WTC11 (cell line): ENCODE results near the gene FAM117B.

ENCODE experiments used
- FOXK1 ChIP-seq: sonication (generic); formaldehyde crosslinking; IDR thresholded peaks from 2 replicates; pipeline ENCODE4 v1.8.0; 2022; ENCODE audit warnings: mild to moderate bottlenecking, moderate library complexity, missing genetic modification reagents
- FOXP1 ChIP-seq: sonication (generic); formaldehyde crosslinking; IDR thresholded peaks from 2 replicates; pipeline ENCODE4 v1.8.0; 2022; ENCODE audit warnings: missing genetic modification reagents, mild to moderate bottlenecking, moderate library complexity, borderline replicate concordance
- GABPB1 ChIP-seq: sonication (generic); formaldehyde crosslinking; IDR thresholded peaks from 2 replicates; pipeline ENCODE4 v1.8.1; 2023; ENCODE audit warnings: mild to moderate bottlenecking, missing genetic modification reagents
- IRF2 ChIP-seq: sonication (generic); formaldehyde crosslinking; IDR thresholded peaks from 2 replicates; pipeline ENCODE4 v1.8.0; 2022; ENCODE audit warnings: low read depth, missing genetic modification reagents, borderline replicate concordance
- RELA ChIP-seq: sonication (generic); formaldehyde crosslinking; IDR thresholded peaks from 2 replicates; pipeline ENCODE4 v1.8.1; 2022; ENCODE audit warnings: missing genetic modification reagents, mild to moderate bottlenecking, borderline replicate concordance
- SMAD3 ChIP-seq: sonication (generic); formaldehyde crosslinking; IDR thresholded peaks from 2 replicates; pipeline ENCODE4 v1.8.0; 2022; ENCODE audit warnings: missing genetic modification reagents, mild to moderate bottlenecking, borderline replicate concordance
- SMAD4 ChIP-seq: sonication (generic); formaldehyde crosslinking; IDR thresholded peaks from 2 replicates; pipeline ENCODE4 v1.8.0; 2022; ENCODE audit warnings: mild to moderate bottlenecking, missing genetic modification reagents
- SOX15 ChIP-seq: fragments of 250-450 bp; sonication (Bioruptor Pico); IDR thresholded peaks from 2 replicates; pipeline ENCODE4 v1.9.0; 2021; ENCODE audit warnings: mild to moderate bottlenecking
- SP1 ChIP-seq: sonication (generic); formaldehyde crosslinking; conservative IDR thresholded peaks from 2 replicates; pipeline ENCODE4 v1.8.1; 2022; ENCODE audit warnings: missing genetic modification reagents
- TP53 ChIP-seq: sonication (generic); formaldehyde crosslinking; IDR thresholded peaks from 2 replicates; pipeline ENCODE4 v1.8.1; 2023; ENCODE audit warnings: mild to moderate bottlenecking, missing genetic modification reagents
- TF ChIP-seq, protein P1 (sequence below): fragments of 200-600 bp; IDR thresholded peaks from 2 replicates; pipeline ENCODE4 v1.8.0; 2022; ENCODE audit warnings: antibody characterized with exemption
- TF ChIP-seq, protein P2 (sequence below): sonication (generic); formaldehyde crosslinking; IDR thresholded peaks from 2 replicates; pipeline ENCODE4 v1.8.1; 2023; ENCODE audit warnings: mild to moderate bottlenecking, missing genetic modification reagents, moderate library complexity
- TF ChIP-seq, protein P3 (sequence below): sonication (generic); formaldehyde crosslinking; IDR thresholded peaks from 2 replicates; pipeline ENCODE4 v1.8.1; 2023; ENCODE audit warnings: mild to moderate bottlenecking, moderate library complexity, missing genetic modification reagents
- TF ChIP-seq, protein P4 (sequence below): fragments of 250-450 bp; sonication (Bioruptor Pico); IDR thresholded peaks from 2 replicates; pipeline ENCODE4 v2.1.2; 2022; ENCODE audit warnings: mild to moderate bottlenecking, moderate library complexity

DNA sequence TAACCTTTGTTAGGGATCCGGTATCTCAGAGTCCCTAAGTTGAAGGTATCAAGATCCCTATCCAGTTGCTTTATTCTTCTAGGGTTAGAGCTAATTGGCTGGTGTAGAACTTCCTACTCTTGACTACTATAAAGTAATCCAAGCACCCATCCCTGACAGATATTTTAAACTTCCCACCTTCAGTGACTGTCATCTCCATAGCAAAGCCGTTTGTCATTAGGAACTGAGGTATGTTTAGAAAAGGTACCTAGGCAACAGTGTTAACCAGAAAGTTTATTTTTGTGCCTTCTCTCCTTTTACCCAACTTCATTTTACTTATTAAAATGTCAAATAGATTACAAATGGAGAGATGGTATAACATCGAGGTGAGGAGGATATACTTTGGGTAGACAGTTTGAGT is 4.5 kb downstream of the FAM117B start:
- TF ChIP-seq TP53, result no peak
- TF ChIP-seq, protein P1, sequence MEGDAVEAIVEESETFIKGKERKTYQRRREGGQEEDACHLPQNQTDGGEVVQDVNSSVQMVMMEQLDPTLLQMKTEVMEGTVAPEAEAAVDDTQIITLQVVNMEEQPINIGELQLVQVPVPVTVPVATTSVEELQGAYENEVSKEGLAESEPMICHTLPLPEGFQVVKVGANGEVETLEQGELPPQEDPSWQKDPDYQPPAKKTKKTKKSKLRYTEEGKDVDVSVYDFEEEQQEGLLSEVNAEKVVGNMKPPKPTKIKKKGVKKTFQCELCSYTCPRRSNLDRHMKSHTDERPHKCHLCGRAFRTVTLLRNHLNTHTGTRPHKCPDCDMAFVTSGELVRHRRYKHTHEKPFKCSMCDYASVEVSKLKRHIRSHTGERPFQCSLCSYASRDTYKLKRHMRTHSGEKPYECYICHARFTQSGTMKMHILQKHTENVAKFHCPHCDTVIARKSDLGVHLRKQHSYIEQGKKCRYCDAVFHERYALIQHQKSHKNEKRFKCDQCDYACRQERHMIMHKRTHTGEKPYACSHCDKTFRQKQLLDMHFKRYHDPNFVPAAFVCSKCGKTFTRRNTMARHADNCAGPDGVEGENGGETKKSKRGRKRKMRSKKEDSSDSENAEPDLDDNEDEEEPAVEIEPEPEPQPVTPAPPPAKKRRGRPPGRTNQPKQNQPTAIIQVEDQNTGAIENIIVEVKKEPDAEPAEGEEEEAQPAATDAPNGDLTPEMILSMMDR, result no peak
- no peak for TF ChIP-seq SMAD3
- no peak for TF ChIP-seq SP1 (CRISPR knock-in tag)
- no peak for TF ChIP-seq FOXP1 (CRISPR knock-in tag)
- TF ChIP-seq GABPB1, result no peak
- TF ChIP-seq IRF2 (CRISPR knock-in tag), result no peak
- TF ChIP-seq SMAD4 (CRISPR knock-in tag), result no peak
- TF ChIP-seq RELA (CRISPR knock-in tag), result no peak
- TF ChIP-seq, protein P2, sequence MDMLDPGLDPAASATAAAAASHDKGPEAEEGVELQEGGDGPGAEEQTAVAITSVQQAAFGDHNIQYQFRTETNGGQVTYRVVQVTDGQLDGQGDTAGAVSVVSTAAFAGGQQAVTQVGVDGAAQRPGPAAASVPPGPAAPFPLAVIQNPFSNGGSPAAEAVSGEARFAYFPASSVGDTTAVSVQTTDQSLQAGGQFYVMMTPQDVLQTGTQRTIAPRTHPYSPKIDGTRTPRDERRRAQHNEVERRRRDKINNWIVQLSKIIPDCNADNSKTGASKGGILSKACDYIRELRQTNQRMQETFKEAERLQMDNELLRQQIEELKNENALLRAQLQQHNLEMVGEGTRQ, result no peak
- TF ChIP-seq FOXK1 (CRISPR knock-in tag), result no peak
- TF ChIP-seq, protein P3, sequence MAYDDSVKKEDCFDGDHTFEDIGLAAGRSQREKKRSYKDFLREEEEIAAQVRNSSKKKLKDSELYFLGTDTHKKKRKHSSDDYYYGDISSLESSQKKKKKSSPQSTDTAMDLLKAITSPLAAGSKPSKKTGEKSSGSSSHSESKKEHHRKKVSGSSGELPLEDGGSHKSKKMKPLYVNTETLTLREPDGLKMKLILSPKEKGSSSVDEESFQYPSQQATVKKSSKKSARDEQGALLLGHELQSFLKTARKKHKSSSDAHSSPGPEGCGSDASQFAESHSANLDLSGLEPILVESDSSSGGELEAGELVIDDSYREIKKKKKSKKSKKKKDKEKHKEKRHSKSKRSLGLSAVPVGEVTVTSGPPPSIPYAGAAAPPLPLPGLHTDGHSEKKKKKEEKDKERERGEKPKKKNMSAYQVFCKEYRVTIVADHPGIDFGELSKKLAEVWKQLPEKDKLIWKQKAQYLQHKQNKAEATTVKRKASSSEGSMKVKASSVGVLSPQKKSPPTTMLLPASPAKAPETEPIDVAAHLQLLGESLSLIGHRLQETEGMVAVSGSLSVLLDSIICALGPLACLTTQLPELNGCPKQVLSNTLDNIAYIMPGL, result no peak
- TF ChIP-seq, protein P4, sequence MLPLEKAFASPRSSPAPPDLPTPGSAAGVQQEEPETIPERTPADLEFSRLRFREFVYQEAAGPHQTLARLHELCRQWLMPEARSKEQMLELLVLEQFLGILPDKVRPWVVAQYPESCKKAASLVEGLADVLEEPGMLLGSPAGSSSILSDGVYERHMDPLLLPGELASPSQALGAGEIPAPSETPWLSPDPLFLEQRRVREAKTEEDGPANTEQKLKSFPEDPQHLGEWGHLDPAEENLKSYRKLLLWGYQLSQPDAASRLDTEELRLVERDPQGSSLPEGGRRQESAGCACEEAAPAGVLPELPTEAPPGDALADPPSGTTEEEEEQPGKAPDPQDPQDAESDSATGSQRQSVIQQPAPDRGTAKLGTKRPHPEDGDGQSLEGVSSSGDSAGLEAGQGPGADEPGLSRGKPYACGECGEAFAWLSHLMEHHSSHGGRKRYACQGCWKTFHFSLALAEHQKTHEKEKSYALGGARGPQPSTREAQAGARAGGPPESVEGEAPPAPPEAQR, result no peak
- TF ChIP-seq SOX15 (CRISPR knock-in tag), result no peak
